Fibroblast of pulmonary artery (primary cell): ENCODE measurements around the gene PLB1.

Source experiments
- DNase-seq: peaks from one replicate; pipeline ENCODE4 v3.0.0-alpha.2; 2010; ENCODE audit warnings: low read depth
- H3K4me3 ChIP-seq: replicated peaks from 2 replicates; pipeline ENCODE4 v1.5.1; 2011; ENCODE audit warnings: low read depth, mild to moderate bottlenecking, control low read depth, low read length, moderate library complexity
- TF ChIP-seq, protein P1 (sequence below): IDR thresholded peaks from 2 replicates; pipeline ENCODE4 v1.5.1; 2011; ENCODE audit warnings: mild to moderate bottlenecking, control low read depth, low read length, inconsistent platforms; ENCODE audit errors: missing control alignments

Gene PLB1

DNA sequence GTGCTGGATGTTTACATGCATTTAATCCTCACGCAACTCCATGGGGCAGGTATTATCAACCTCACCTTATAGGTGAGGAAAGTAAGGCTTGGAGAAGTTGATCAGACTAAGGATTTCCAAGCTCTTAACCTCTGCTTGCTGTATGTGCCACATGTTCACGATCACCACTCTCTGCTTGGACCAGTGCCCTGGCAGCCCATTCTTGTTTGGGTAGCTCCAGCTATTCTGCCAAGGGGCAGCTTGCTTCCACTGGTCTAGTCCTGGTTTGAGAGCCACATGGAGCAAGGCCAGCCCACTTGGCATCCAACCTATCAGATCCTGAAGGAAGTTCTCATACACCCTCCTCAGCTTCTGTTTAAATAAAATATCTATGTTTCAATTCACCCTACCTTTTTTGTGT lies 14.3 kb downstream of the PLB1 start:
- DNase-seq, result no peak
- TF ChIP-seq, protein P1, sequence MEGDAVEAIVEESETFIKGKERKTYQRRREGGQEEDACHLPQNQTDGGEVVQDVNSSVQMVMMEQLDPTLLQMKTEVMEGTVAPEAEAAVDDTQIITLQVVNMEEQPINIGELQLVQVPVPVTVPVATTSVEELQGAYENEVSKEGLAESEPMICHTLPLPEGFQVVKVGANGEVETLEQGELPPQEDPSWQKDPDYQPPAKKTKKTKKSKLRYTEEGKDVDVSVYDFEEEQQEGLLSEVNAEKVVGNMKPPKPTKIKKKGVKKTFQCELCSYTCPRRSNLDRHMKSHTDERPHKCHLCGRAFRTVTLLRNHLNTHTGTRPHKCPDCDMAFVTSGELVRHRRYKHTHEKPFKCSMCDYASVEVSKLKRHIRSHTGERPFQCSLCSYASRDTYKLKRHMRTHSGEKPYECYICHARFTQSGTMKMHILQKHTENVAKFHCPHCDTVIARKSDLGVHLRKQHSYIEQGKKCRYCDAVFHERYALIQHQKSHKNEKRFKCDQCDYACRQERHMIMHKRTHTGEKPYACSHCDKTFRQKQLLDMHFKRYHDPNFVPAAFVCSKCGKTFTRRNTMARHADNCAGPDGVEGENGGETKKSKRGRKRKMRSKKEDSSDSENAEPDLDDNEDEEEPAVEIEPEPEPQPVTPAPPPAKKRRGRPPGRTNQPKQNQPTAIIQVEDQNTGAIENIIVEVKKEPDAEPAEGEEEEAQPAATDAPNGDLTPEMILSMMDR, result no peak
- no peak overlapping the region for H3K4me3 ChIP-seq

- TF ChIP-seq, protein P1, result no peak
- no peak for DNase-seq
Observed at GRCh38 chr2:28511871-28512606, 16.2 kb downstream of the PLB1 start.

DNA sequence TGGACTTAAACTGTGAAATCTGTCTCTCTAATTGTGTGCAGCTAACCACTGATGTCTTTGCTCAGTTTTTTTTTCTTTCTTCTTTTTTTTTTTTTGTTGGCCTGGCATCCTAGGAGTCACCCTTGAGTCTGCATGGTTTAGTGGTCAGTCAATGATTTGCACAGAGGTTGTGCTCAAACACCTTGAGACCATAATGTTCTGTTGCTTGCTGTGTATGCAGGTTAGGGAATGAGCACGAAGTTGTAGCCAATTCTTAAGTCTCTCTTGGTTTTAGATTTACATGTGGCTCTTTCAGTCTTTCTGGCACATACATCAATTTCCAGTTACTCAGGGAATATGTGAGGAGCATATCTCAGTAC lies 16.7 kb downstream of the PLB1 start:
- no peak for DNase-seq
- TF ChIP-seq, protein P1, result no peak
- H3K4me3 ChIP-seq, result no peak overlapping the region

More at GRCh38 chr2:28511871-28512606, 16.2 kb downstream of the PLB1 start:
- no peak overlapping the region for H3K4me3 ChIP-seq

GRCh38 chr2:28513097-28513496 lies 17.2 kb downstream of the PLB1 start:
- TF ChIP-seq, protein P1, result no peak
- H3K4me3 ChIP-seq, result no peak overlapping the region
- DNase-seq, result no peak

DNA sequence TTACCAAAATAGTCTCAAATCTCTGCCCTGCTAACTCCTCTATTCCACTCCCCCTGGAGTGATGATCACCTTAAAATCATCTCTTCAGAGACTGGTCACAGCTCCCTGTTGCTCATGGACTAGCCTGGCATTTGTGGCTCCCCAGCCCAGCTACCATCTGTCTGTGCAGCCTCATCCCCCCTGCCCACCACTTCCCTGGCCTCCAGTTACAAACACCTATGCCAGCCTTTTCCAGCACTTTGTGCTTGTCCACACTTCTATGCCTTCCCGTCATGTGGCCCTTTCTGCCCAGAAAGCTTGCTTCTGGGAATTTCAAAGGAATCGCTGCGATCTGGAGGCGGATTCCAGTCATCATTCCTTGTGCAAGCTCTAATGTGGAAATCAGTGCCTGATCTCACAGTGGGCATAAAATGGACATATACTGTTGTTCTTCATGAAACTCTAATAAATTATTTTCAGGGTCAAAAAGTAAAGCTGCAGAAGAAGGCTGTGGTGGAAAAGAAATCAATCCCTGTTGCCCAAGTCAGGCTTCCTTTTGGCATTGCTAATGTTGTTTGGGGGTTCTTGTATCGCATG lies 19.4 kb downstream of the PLB1 start:
- no peak for DNase-seq
- TF ChIP-seq, protein P1, result no peak
- H3K4me3 ChIP-seq, result no peak overlapping the region

DNA sequence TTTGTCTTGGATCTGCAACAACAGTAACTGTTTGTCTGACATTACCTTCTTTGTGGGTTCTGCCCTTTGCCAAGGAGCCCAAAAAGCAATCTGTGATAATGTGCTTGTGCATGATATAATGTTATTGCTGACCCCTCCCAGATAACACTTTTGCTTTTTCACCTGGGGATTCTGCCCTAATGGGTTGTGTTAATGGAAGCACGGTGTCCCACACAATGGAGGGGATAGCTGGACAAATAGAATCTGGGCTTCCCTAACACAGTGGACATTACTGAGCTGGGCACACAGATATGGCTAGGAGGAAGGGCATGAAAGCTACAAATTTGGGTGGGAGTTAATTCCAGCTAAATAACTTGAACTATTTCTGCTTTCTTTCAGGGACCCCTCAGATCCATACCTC lies 20.6 kb downstream of the PLB1 start:
- TF ChIP-seq, protein P1, result no peak
- H3K4me3 ChIP-seq, result no peak overlapping the region
- DNase-seq, result no peak

GRCh38 chr2:28516950-28517349 lies 21.1 kb downstream of the PLB1 start:
- DNase-seq, result no peak
- no peak overlapping the region for H3K4me3 ChIP-seq
- TF ChIP-seq, protein P1, result no peak
